ENCODE measurements around the gene ASCC1. TPM values are rescaled to one million over a fixed set of nuclear protein-coding genes. Genes with fewer than 3 reads are reported as not detected.

The ASCC1 gene
- total and polyA plus RNA-seq, 2 of the 13 experiments (the other 11 are each of a cell fraction or from before 2014, with no cell fraction given) = 21.6 to 30.1 TPM

GRCh38 chr10:72127571-72127970 is 88.5 kb downstream of the ASCC1 start:
- no TSS peak for BruUV-seq (replicated peaks)
- no peak for FAIRE-seq
- Histone ChIP-seq H3K4me1 (ENCODE audit: insufficient read depth, low read length) (no peaks in the 10 kb centered on the region), H3K4me3 (replicated peaks in 1 of 3; ENCODE audit: insufficient read depth in 1 of 3, low read depth in 2 of 3, low read length in 3 of 3) (no peak overlapping the region), H4K20me1 (ENCODE audit: insufficient read depth, low read length) (no peaks in the 10 kb centered on the region), H2AFZ (ENCODE audit: low read length) (no peak overlapping the region), H3K9ac (ENCODE audit: insufficient read depth, low read depth, low read length) (no peak overlapping the region), H3K4me2 (ENCODE audit: low read depth, low read length) (no peak overlapping the region), H3K27me3 (ENCODE audit: control insufficient read depth in 1 of 2, insufficient read depth in 2 of 2, low read length in 2 of 2) (no peaks in the 10 kb centered on the region), H3K27ac (ENCODE audit: extremely low read length, insufficient read depth, low read length) (no peak overlapping the region), H3K79me2 (ENCODE audit: insufficient read depth, low read length) (no peaks in the 10 kb centered on the region), H3K9me3 (ENCODE audit: low read length) (no peaks in the 10 kb centered on the region), H3K36me3 (replicated peaks in 1 of 2; ENCODE audit: control insufficient read depth in 1 of 2, insufficient read depth in 2 of 2, low read length in 2 of 2) (peaks cover 0 to 5% of the 10 kb centered on the region in 2 experiments; a peak in 4 of 5 replicates)
- intact Hi-C loops (cut with micrococcal nuclease; ENCODE audit: unreplicated experiment) = loop anchor here (10.0 kb wide), 1 partner anchor 97 kb away; no protein-coding TSS in a partner anchor
- TF ChIP-seq ZNF788 (CRISPR knock-in tag; IDR thresholded peaks at IDR 0.05; ENCODE audit: borderline replicate concordance) = no peak
- TF ChIP-seq IRF9 (CRISPR knock-in tag; IDR thresholded peaks at IDR 0.05; ENCODE audit: borderline replicate concordance) = no peak
- TF ChIP-seq DRAP1 (CRISPR knock-in tag; IDR thresholded peaks at IDR 0.05) = no peak
- TF ChIP-seq ZNF724P (CRISPR knock-in tag; IDR thresholded peaks at IDR 0.05; ENCODE audit: borderline replicate concordance) = no peak
- TF ChIP-seq ZGPAT (CRISPR knock-in tag; IDR thresholded peaks at IDR 0.05) = no peak
- no peak for DNase-seq (ENCODE audit: low spot score)
- 98% methylated on average over 2 of the region's 2 CpGs for WGBS (ENCODE audit: low lambda C conversion rate)
- ChIA-PET POLR2A (interaction anchor here (1.0 kb wide), 1 partner anchor 32 kb away, joined by 3 read pairs; no protein-coding TSS in a partner anchor), CTCF (ENCODE audit: low intra/inter-chr PET ratio, low total read pairs) (interaction anchor here (1.8 kb wide), 1 partner anchor 201 kb away, joined by 4 read pairs; no protein-coding TSS in a partner anchor)
- ATAC-seq = no peak
- in situ Hi-C loops (cut with HindIII; ENCODE audit: extremely low pct_ligation_motif_present, low pct_unique_long_range_greater_than_20kb) = no loop called here

Measured in HepG2 (cell line).